NCI-H82 treated with DMSO at 0.1 percent for 48 hours (cell line): ENCODE data around the gene CELSR2.
"Not testable (repeated sequence)": the region's sequence is repeated elsewhere in the genome, so short reads cannot be mapped to it uniquely, and the experiment has no call there.

Experiments
- DNase-seq: peaks from one replicate; lab custom pipeline; 2025; ENCODE audit not compliant: unreplicated experiment; lab: John Stamatoyannopoulos, UW

Gene CELSR2

DNA sequence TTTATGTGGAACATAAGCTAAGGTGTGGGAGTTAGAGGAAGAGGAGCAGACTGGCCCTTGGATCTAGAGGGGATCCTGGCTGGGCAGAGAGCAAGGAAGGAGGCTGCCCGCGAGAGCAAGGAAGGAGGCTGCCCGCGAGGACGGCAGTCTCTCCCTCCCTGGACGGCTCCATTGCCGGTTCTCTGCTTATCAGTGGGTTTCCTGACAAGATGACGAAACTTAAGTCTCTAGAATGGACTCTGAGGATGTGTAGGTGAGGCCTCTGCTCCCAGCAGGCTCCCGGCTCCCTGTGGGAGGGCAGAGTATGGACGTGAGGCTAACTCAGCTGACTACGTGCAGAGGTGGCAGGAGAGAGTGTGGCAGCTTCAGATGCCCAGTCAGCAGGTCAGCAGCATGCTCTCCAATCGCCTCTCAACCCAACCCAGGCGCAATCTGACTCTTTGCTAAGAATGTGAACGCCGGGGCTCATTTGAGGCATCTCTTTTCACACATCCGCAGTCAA is 51.4 kb downstream of the CELSR2 start:
- no peak for DNase-seq

DNA sequence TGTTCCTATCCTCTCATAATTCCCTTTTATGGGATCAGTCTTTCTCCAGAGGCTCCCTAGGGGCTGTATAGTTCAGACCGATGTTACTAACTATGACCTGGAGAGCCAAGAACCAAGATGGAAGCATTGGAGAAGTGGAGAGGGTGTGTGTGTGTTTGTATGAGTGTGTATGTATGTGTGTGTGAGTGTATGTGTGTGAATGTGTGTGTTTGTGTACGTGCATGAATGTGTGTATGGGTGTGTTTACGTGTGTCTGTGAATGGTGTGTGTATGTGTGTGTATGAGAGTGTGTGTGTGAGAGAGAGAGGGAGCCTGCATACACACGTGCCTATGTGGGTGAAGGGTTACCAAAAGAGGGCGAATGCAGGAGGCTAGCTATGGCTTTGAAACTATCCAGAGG is 52.5 kb downstream of the CELSR2 start:
- DNase-seq, result no peak

DNA sequence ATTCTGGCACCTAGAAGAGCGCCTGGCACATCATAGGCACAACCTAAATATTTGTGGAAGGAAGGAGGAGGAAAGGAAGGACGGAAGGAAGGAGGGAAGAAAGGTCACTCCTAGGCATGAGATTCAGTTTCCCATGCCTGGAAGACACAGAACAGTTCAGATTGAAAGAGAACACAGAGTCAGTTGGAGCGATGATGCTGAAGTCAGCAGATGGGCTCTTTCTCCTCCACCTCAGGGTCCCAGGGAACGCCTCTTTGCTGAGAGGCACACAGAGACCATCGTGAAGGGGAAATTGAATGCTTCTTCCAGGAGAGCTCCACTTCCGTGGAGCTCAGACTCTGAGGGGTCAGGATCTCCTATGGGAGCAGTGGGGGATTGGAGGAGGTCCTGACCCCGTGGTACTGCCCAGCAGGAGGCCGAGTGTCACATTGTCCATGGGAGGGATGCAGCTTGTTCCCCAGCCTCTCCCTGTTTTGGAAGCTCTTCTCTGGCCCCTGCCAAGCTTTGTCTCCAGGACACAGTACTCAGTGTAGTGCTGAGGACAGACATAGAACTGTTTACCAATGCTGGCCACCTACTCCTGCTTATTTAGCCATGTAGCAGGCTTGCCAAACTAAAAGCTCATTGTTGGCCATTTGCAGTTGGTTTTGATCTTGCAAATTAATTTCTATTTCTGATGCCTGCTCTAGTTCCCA is 55.0 kb downstream of the CELSR2 start:
- DNase-seq, result no peak

DNA sequence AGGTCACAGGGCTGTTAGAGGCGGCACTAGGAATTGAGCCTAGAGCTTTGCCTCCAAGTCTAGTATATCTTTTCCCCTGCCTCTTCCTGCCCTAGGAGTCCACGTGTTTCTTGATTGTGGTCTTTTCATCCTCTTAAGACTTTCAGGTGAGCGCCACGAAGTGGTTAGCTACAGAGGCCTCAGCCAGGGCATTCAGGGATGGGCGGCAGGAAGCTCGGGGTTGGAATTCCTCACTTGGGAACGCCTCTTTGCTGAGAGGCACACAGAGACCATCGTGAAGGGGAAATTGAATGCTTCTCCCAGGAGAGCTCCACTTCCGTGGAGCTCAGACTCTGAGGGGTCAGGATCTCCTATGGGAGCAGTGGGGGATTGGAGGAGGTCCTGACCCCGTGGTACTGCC is 56.7 kb downstream of the CELSR2 start:
- not testable (repeated sequence) for DNase-seq

DNA sequence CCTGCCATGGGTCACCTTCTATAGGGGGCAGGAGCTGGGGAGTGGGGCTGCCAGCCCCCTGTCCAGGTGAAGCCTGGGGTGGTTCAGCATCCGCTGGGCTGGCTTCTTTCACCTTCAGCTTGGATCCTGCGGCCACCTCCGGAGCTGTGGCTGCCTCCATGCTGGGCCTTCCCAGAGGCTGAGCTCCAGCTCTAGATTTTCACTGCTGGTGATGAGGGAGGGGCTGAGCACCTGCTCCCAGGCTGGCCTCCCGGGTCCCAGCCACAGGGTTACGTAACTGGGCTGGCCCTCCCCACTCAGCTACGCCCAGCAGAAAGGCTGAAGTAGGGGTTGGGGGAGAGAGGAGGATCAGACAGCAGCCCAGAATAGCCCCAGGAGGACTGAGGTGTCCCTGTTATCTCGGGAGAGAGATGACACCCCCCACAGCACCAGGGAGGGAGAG is 57.5 kb downstream of the CELSR2 start, which contains the start of gene MYBPHL:
TSS of gene MYBPHL (minus strand) at position 180 of the 442 bp plus-strand sequence. CDS start at position 160, 20 bp downstream.
- DNase-seq, result peak; percentile 84

DNA sequence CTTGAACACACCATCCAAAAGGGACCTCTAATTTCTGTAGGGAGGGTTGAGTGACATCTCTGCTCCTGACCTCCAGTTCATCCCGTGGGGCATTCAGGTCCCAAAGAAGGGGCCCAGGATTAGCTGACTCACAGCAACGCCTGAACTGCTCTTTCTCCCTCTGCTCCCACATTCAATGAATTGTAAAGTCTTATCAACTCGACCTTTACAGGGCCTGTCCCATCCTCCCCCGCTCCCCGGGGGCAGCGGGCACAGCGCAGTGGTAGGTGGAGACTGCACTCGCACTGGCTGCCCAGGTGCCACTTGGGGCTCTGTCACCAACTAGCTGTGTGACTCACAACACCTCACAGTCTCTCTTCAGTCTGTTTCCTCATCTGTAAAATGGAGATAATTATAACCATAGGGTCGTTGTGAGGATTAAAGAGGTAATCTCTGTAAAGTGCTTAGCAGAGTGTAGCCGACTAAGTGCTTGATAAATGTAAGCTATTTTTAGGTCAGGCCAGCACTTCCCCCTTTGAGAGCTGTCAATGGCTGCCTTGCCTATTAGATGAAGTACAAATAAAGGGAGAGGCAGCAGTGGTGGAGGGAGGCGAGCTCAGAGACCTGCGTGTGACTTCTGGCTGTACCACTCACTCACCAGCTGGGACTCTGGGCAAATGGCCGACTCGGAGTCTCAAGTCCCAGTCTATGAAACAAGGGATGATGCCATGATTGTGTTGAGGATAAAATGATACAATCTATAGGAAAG is 58.1 kb downstream of the CELSR2 start:
- DNase-seq, result peak; percentile 99

DNA sequence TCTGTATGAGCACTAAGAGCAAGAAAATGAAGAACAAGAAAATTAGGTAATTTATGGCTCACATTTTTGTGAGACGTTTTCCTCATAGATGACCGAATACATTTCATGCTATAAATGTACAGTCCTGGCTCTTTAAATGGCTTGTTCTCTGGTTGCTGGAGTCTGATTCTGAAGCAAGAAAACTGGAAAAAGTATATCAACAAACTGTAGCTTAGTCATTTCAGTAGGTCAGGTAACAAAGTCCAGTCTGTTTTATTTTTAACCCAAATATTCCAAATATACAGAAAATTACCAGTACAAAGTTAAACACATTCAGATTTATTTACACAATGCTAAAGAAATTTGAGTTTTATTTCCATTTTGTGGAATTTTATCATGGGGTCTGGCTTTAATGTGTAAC is 60.0 kb downstream of the CELSR2 start:
- no peak for DNase-seq

DNA sequence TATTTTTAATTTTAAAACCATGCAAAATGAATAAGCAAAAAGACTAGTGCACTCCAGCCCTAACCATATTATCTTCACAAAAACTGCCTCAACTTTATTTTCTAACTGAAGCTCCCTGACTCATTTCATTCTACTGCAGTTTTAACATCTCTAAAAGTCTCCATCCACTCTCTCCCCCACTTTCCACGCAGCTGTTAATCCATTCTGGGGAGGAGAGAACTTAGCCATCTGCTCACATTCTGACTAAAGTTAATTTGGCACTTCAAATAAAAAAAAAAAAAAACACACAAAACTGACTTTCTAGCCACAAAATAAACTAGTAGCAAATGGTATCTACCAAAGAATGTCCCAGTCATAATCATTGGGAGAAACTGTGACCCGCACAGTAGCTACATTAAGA is 62.9 kb downstream of the CELSR2 start:
- peak; percentile 82 for DNase-seq

DNA sequence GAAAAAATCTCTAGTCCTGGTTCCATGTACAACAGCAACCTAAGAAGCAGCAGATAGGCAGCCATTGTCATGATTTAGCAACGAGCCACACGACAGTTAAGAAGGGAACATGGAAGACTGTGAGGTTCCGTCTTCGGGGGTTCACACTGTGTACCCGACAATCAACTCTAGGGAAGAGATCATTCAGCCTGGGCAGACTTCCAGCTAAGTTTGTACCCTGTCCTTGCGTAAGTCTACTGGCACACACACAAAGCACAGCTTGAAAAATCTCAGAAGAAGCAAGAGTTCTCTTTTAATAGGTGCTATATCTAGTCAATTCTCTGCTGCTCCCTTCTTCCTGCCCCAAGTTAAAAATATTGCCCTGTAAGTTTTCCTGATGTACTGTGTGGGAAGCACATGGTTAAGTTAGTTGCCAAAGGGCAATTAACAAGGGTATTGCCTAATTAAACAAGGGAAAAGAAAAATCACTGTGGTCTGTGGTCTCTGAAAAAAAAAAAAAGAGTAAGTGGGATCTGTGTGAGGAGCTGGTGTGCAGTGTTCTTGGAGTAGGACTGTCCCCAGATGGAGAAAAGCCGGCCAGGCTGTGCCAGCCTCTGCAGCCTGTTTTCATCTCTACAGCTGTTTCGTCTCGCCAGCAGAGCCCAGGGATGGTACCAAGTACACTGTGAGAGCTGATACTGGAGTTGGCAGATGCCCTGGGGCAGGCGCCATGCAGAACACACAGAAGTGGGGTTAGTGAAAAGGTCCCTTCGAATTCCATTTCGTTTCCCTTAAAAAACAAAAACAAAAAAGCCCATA is 63.8 kb downstream of the CELSR2 start:
- DNase-seq, result no peak

DNA sequence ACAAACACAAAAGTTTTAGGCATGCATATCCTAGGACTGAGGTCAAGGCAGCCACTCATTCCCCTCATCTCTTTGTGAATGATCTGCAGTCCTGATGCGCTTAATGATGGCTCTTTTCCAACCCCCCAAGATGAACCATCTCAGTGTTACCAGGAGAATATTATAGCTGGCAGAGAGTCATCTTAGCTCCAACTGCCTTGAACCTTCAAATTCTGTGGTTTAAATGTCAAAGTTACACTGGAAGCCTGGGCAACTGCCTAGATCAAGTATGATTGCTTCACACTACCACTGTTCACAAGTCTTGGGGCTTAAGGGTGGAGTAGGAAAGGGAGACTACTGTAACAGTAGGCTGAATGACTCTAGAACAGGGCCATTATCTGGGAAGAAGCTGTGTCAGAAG is 65.5 kb downstream of the CELSR2 start:
- DNase-seq, result no peak

DNA sequence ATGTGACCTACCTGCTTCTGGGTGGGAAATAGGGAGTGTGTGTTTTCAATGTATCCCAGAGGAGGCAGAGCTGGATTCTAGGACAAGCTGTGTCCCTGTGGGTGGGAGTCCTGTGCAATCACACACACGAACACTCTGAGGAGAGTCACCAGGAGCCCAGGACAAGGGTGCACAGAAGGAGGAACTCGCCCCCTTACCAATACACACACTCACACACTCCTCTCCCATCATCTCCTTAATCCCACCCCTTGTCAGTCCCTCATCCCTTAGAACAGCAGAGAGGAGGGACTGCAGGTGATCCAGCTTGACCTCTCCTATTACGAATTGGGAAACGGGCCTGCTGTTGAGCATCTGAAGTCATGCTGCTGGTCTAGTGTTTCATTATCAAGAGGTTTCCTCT is 65.9 kb downstream of the CELSR2 start:
- DNase-seq, result no peak

DNA sequence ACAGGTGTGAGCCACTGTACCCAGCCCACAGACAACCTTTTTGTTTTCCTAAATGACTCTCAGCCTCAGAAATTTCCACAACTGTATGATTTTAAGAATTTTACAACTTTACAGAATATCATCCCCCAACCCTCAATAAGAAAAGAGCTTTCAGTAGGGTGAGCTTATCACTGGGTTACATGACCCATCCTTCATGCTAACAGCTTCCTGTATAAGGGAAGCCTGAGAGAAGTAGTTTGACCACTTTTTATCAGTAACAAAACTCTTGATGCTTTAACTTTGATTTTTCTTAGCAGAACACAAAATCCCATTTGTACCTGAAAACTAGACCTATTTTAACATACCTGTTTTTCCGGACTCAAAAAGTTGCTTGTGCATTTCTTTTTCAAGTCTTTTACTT is 67.2 kb downstream of the CELSR2 start:
- DNase-seq, result no peak

DNA sequence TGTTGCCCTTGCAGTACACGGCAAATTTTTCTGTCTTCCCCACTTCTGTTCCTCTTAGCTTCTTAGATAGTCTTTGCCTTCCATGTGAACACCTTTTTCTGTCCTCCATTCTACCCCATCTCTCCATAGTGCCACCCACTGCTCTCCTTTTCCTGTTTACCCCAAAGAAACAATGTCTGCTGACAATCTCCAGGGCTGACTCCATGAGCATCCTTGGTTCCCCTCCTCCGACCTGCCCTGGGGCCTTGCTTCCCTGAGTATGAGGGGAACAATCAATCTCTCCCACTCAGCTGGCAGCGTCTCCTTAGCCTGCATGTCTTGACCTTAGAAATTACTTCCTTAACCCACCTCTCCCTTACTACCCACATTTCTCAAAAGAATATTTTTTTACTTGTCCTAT is 69.8 kb downstream of the CELSR2 start:
- no peak for DNase-seq

DNA sequence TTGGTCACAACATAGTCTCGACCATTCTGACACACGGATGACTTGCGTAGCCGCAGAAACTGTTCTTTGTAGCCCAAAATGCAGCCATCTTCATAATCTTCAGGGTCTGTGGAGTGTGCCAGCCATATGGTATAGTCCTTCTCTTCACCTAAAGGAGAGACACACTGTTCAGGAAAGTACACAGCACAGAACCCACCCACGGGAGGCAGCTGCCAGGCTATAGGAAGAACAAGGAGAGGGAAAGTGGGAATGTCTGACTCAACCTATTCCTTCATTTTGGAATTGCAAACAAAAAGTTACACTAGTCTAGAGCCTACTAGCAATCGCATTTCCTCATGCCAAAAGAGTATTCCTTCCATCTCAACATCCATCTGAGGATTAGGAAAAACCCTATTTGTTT is 73.6 kb downstream of the CELSR2 start:
- DNase-seq, result no peak
